HG02884 (cell line): ENCODE results near the gene CALU.

Experiments
- ATAC-seq: cut with Tn5 transposase; IDR thresholded peaks from one replicate; pipeline ENCODE4 v1.9.1; 2021; ENCODE audit warnings: mild to moderate bottlenecking, moderate library complexity; ENCODE audit not compliant: unreplicated experiment

Gene CALU

GRCh38 chr7:128807191-128807590 is 68.0 kb downstream of the CALU start:
- ATAC-seq, result no peak

GRCh38 chr7:128809363-128809762 is 70.2 kb downstream of the CALU start:
- ATAC-seq, result no peak

GRCh38 chr7:128810473-128810872 is 71.3 kb downstream of the CALU start:
- no peak for ATAC-seq

GRCh38 chr7:128810997-128811396 is 71.8 kb downstream of the CALU start:
- no peak for ATAC-seq

GRCh38 chr7:128811631-128812430 is 72.7 kb downstream of the CALU start:
- no peak for ATAC-seq

GRCh38 chr7:128812514-128813168 is 73.5 kb downstream of the CALU start:
- no peak for ATAC-seq

- ATAC-seq, result no peak
Measured at GRCh38 chr7:128814499-128814898, 75.3 kb downstream of the CALU start.

GRCh38 chr7:128815289-128815942 is 76.3 kb downstream of the CALU start:
- no peak for ATAC-seq

- no peak for ATAC-seq
Measured at GRCh38 chr7:128818694-128819093, 79.5 kb downstream of the CALU start.
